ENCODE results near the gene GON7.
"Not testable (repeated sequence)": the region's sequence is repeated elsewhere in the genome, so short reads cannot be mapped to it uniquely, and the experiment has no call there.

DNA sequence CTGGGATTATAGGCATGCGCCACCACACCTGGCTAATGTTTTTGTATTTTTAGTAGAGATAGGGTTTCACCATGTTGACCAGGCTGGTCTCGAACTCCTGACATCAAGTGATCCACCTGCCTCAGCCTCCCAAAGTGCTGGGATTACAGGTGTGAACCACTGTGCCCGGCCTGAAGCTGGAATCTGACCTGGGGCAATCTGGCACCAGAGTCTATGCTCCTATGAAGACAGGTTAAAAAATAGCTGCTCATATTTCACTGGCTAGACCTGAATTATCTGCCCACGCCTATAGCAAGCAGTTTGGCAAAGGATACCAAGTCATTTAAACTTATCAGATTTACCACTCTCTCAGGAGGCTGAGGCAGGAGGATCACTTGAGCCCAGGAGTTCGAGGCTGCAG is 32.1 kb downstream of the GON7 start:
- TF ChIP-seq, protein P1, sequence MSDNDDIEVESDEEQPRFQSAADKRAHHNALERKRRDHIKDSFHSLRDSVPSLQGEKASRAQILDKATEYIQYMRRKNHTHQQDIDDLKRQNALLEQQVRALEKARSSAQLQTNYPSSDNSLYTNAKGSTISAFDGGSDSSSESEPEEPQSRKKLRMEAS (IDR thresholded peaks at IDR 0.05): not testable (repeated sequence)
- 0 out of 2 replicates have a peak, but pooled peaks have one; percentile 15 for TF ChIP-seq EGR1 (IDR thresholded peaks at IDR 0.05)
- not testable (repeated sequence) for TF ChIP-seq RAD21 (IDR thresholded peaks at IDR 0.05; ENCODE audit: low read depth); FOXM1 (IDR thresholded peaks at IDR 0.05; ENCODE audit: borderline replicate concordance, low read depth); CEBPB (IDR thresholded peaks at IDR 0.05); EP300 (IDR thresholded peaks at IDR 0.05; ENCODE audit: borderline replicate concordance); TAF1 (IDR thresholded peaks at IDR 0.05; ENCODE audit: low read depth); YY1 (IDR thresholded peaks at IDR 0.05; ENCODE audit: low read depth)
- TF ChIP-seq, protein P2, sequence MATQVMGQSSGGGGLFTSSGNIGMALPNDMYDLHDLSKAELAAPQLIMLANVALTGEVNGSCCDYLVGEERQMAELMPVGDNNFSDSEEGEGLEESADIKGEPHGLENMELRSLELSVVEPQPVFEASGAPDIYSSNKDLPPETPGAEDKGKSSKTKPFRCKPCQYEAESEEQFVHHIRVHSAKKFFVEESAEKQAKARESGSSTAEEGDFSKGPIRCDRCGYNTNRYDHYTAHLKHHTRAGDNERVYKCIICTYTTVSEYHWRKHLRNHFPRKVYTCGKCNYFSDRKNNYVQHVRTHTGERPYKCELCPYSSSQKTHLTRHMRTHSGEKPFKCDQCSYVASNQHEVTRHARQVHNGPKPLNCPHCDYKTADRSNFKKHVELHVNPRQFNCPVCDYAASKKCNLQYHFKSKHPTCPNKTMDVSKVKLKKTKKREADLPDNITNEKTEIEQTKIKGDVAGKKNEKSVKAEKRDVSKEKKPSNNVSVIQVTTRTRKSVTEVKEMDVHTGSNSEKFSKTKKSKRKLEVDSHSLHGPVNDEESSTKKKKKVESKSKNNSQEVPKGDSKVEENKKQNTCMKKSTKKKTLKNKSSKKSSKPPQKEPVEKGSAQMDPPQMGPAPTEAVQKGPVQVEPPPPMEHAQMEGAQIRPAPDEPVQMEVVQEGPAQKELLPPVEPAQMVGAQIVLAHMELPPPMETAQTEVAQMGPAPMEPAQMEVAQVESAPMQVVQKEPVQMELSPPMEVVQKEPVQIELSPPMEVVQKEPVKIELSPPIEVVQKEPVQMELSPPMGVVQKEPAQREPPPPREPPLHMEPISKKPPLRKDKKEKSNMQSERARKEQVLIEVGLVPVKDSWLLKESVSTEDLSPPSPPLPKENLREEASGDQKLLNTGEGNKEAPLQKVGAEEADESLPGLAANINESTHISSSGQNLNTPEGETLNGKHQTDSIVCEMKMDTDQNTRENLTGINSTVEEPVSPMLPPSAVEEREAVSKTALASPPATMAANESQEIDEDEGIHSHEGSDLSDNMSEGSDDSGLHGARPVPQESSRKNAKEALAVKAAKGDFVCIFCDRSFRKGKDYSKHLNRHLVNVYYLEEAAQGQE (IDR thresholded peaks at IDR 0.05; ENCODE audit: low read depth): not testable (repeated sequence)
- TF ChIP-seq, protein P3, sequence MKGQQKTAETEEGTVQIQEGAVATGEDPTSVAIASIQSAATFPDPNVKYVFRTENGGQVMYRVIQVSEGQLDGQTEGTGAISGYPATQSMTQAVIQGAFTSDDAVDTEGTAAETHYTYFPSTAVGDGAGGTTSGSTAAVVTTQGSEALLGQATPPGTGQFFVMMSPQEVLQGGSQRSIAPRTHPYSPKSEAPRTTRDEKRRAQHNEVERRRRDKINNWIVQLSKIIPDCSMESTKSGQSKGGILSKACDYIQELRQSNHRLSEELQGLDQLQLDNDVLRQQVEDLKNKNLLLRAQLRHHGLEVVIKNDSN (IDR thresholded peaks at IDR 0.05): not testable (repeated sequence)

Data from Ishikawa (cell line).